ENCODE data around the gene NUB1.

Gene NUB1

GRCh38 chr7:151314401-151314800 is 27.2 kb upstream of the NUB1 start:
- no peak for DNase-seq

- peak; percentile 79 for DNase-seq
Measured at GRCh38 chr7:151315038-151315655, 26.5 kb upstream of the NUB1 start.

GRCh38 chr7:151316896-151317295 is 24.7 kb upstream of the NUB1 start:
- no peak for DNase-seq

- no peak for DNase-seq
Measured at GRCh38 chr7:151317936-151318335, 23.7 kb upstream of the NUB1 start.

- no peak for DNase-seq
Measured at GRCh38 chr7:151319189-151319588, 22.4 kb upstream of the NUB1 start.

GRCh38 chr7:151320263-151320845 is 21.3 kb upstream of the NUB1 start:
- DNase-seq = no peak

- DNase-seq = no peak
Measured at GRCh38 chr7:151321341-151321740, 20.3 kb upstream of the NUB1 start.

- DNase-seq = no peak
Measured at GRCh38 chr7:151322906-151323305, 18.7 kb upstream of the NUB1 start.

GRCh38 chr7:151327022-151327421 is 14.6 kb upstream of the NUB1 start:
- DNase-seq = no peak

GRCh38 chr7:151327659-151328058 is 14.0 kb upstream of the NUB1 start:
- DNase-seq = no peak

GRCh38 chr7:151330181-151330580 is 11.4 kb upstream of the NUB1 start:
- no peak for DNase-seq

GRCh38 chr7:151330661-151331060 is 11.0 kb upstream of the NUB1 start:
- DNase-seq = no peak

- DNase-seq = no peak
Measured at GRCh38 chr7:151334628-151335027, 7.0 kb upstream of the NUB1 start.

GRCh38 chr7:151336027-151336708 is 5.4 kb upstream of the NUB1 start:
- no peak for DNase-seq

- no peak for DNase-seq
Measured at GRCh38 chr7:151337346-151337745, 4.3 kb upstream of the NUB1 start.

- DNase-seq = no peak
Measured at GRCh38 chr7:151338809-151339208, 2.8 kb upstream of the NUB1 start.

- DNase-seq = no peak
Measured at GRCh38 chr7:151339651-151340382, 1.8 kb upstream of the NUB1 start.

GRCh38 chr7:151340794-151341356 is 737 bp upstream of the NUB1 start:
- no peak for DNase-seq

- DNase-seq = no peak
Measured at GRCh38 chr7:151342102-151342646, 562 bp downstream of the NUB1 start.

GRCh38 chr7:151342811-151343210 is 1.2 kb downstream of the NUB1 start:
- DNase-seq = no peak

- DNase-seq = no peak
Measured at GRCh38 chr7:151343516-151343915, 1.9 kb downstream of the NUB1 start.

- DNase-seq = no peak
Measured at GRCh38 chr7:151345576-151346469, 4.2 kb downstream of the NUB1 start.

All from activated gamma-delta T cell treated with Interleukin-2 at 50 U/mL for 16 hours (primary cell).